ENCODE results near the gene LHX6. TPM values are rescaled to one million over a fixed set of nuclear protein-coding genes. Genes with fewer than 3 reads are reported as not detected.

LHX6 gene
- polyA plus RNA-seq, 4 donors: 0.27 to 7.7 (median 0.78) TPM

GRCh38 chr9:122220673-122221182 is 8.0 kb downstream of the LHX6 start:
- Histone ChIP-seq H3K27me3 (ENCODE audit: control insufficient read depth in 3 of 3, insufficient read depth in 3 of 3, low read length in 3 of 3) (peaks cover 3 to 100% (median 57%) of the 10 kb centered on the region in 3 donors), H3K4me3 (ENCODE audit: low read depth in 1 of 3, low read length in 3 of 3) (no peak overlapping the region), H3K9me3 (ENCODE audit: control insufficient read depth in 2 of 2, insufficient read depth in 1 of 2, low read depth in 1 of 2, low read length in 1 of 2) (no peaks in the 10 kb centered on the region), H3K36me3 (ENCODE audit: control insufficient read depth in 3 of 3, insufficient read depth in 2 of 3, low read depth in 1 of 3, low read length in 3 of 3) (no peaks in the 10 kb centered on the region), H3K27ac (ENCODE audit: low read depth in 1 of 3, low read length in 2 of 3) (no peak overlapping the region), H3K4me1 (ENCODE audit: control insufficient read depth in 3 of 3, insufficient read depth in 2 of 3, low read depth in 1 of 3, low read length in 2 of 3) (peaks cover 0 to 23% (median 2%) of the 10 kb centered on the region in 3 donors)
- DNase-seq (no peak), FAIRE-seq (no peak)
- 19 to 29% (median 27%) methylated on average over 18 of the region's 18 CpGs for WGBS, 3 donors

GRCh38 chr9:122219856-122220672 is 8.7 kb downstream of the LHX6 start:
- peaks cover 3 to 99% (median 50%) of the 10 kb centered on the region in 3 donors for H3K27me3 ChIP-seq (ENCODE audit: control insufficient read depth in 3 of 3, insufficient read depth in 3 of 3, low read length in 3 of 3)
- no peak overlapping the region for H3K4me3 ChIP-seq (ENCODE audit: low read depth in 1 of 3, low read length in 3 of 3)
- peak in 1 of 2 donors; percentile 55 for DNase-seq

GRCh38 chr9:122218935-122219855 is 9.6 kb downstream of the LHX6 start:
- FAIRE-seq (no peak), DNase-seq (peak in 1 of 2 donors; percentile 51)
- Histone ChIP-seq H3K4me1 (ENCODE audit: control insufficient read depth in 3 of 3, insufficient read depth in 2 of 3, low read depth in 1 of 3, low read length in 2 of 3) (peaks cover 0 to 23% (median 2%) of the 10 kb centered on the region in 3 donors), H3K36me3 (ENCODE audit: control insufficient read depth in 3 of 3, insufficient read depth in 2 of 3, low read depth in 1 of 3, low read length in 3 of 3) (no peaks in the 10 kb centered on the region), H3K27ac (ENCODE audit: low read depth in 1 of 3, low read length in 2 of 3) (no peak overlapping the region), H3K9me3 (ENCODE audit: control insufficient read depth in 2 of 2, insufficient read depth in 1 of 2, low read depth in 1 of 2, low read length in 1 of 2) (no peaks in the 10 kb centered on the region), H3K27me3 (ENCODE audit: control insufficient read depth in 3 of 3, insufficient read depth in 3 of 3, low read length in 3 of 3) (peaks cover 3 to 96% (median 47%) of the 10 kb centered on the region in 3 donors), H3K4me3 (ENCODE audit: low read depth in 1 of 3, low read length in 3 of 3) (no peak overlapping the region)
- whole genome bisulfite sequencing, 3 donors: 3 to 5% (median 4%) methylated on average over 59 of the region's 59 CpGs

More at GRCh38 chr9:122219856-122220672, 8.7 kb downstream of the LHX6 start:
- no peaks in the 10 kb centered on the region for H3K9me3 ChIP-seq (ENCODE audit: control insufficient read depth in 2 of 2, insufficient read depth in 1 of 2, low read depth in 1 of 2, low read length in 1 of 2)
- no peaks in the 10 kb centered on the region for H3K36me3 ChIP-seq (ENCODE audit: control insufficient read depth in 3 of 3, insufficient read depth in 2 of 3, low read depth in 1 of 3, low read length in 3 of 3)
- WGBS, 3 donors: 7 to 13% (median 13%) methylated on average over 57 of the region's 57 CpGs
- H3K4me1 ChIP-seq (ENCODE audit: control insufficient read depth in 3 of 3, insufficient read depth in 2 of 3, low read depth in 1 of 3, low read length in 2 of 3): peaks cover 0 to 23% (median 2%) of the 10 kb centered on the region in 3 donors
- no peak overlapping the region for H3K27ac ChIP-seq (ENCODE audit: low read depth in 1 of 3, low read length in 2 of 3)
- no peak for FAIRE-seq

GRCh38 chr9:122218071-122218934 is 10.5 kb downstream of the LHX6 start:
- no peak overlapping the region for H3K4me3 ChIP-seq (ENCODE audit: low read depth in 1 of 3, low read length in 3 of 3)

GRCh38 chr9:122217640-122218039 is 11.1 kb downstream of the LHX6 start:
- FAIRE-seq (no peak), DNase-seq (no peak)
- H3K36me3 ChIP-seq (ENCODE audit: control insufficient read depth in 3 of 3, insufficient read depth in 2 of 3, low read depth in 1 of 3, low read length in 3 of 3): no peaks in the 10 kb centered on the region
- peaks cover 4 to 27% (median 5%) of the 10 kb centered on the region in 3 donors for H3K4me1 ChIP-seq (ENCODE audit: control insufficient read depth in 3 of 3, insufficient read depth in 2 of 3, low read depth in 1 of 3, low read length in 2 of 3)
- 29 to 39% (median 38%) methylated on average over 4 of the region's 4 CpGs for WGBS, 3 donors
- no peak overlapping the region for H3K27ac ChIP-seq (ENCODE audit: low read depth in 1 of 3, low read length in 2 of 3)
- no peaks in the 10 kb centered on the region for H3K9me3 ChIP-seq (ENCODE audit: control insufficient read depth in 2 of 2, insufficient read depth in 1 of 2, low read depth in 1 of 2, low read length in 1 of 2)
- no peak overlapping the region for H3K4me3 ChIP-seq (ENCODE audit: low read depth in 1 of 3, low read length in 3 of 3)
- peaks cover 3 to 93% (median 51%) of the 10 kb centered on the region in 3 donors for H3K27me3 ChIP-seq (ENCODE audit: control insufficient read depth in 3 of 3, insufficient read depth in 3 of 3, low read length in 3 of 3)

More at GRCh38 chr9:122218071-122218934, 10.5 kb downstream of the LHX6 start:
- no peaks in the 10 kb centered on the region for H3K36me3 ChIP-seq (ENCODE audit: control insufficient read depth in 3 of 3, insufficient read depth in 2 of 3, low read depth in 1 of 3, low read length in 3 of 3)
- H3K4me1 ChIP-seq (ENCODE audit: control insufficient read depth in 3 of 3, insufficient read depth in 2 of 3, low read depth in 1 of 3, low read length in 2 of 3): peaks cover 4 to 25% (median 5%) of the 10 kb centered on the region in 3 donors
- H3K27ac ChIP-seq (ENCODE audit: low read depth in 1 of 3, low read length in 2 of 3): no peak overlapping the region
- no peak for FAIRE-seq
- DNase-seq: no peak
- no peaks in the 10 kb centered on the region for H3K9me3 ChIP-seq (ENCODE audit: control insufficient read depth in 2 of 2, insufficient read depth in 1 of 2, low read depth in 1 of 2, low read length in 1 of 2)
- 31 to 37% (median 36%) methylated on average over 11 of the region's 11 CpGs for WGBS, 3 donors
- peaks cover 3 to 93% (median 50%) of the 10 kb centered on the region in 3 donors for H3K27me3 ChIP-seq (ENCODE audit: control insufficient read depth in 3 of 3, insufficient read depth in 3 of 3, low read length in 3 of 3)

GRCh38 chr9:122216798-122217418 is 11.8 kb downstream of the LHX6 start:
- 22 to 46% (median 42%) methylated on average over 29 to 35 of the region's 35 CpGs for WGBS, 3 donors
- FAIRE-seq (no peak), DNase-seq (peak; percentile 44 to 59)
- H3K27ac ChIP-seq (ENCODE audit: low read depth in 1 of 3, low read length in 2 of 3): no peak overlapping the region
- H3K4me3 ChIP-seq (ENCODE audit: low read depth in 1 of 3, low read length in 3 of 3): peak overlapping the region in 1 of 3 donors; percentile 13
- H3K27me3 ChIP-seq (ENCODE audit: control insufficient read depth in 3 of 3, insufficient read depth in 3 of 3, low read length in 3 of 3): peaks cover 7 to 93% (median 46%) of the 10 kb centered on the region in 3 donors
- no peaks in the 10 kb centered on the region for H3K36me3 ChIP-seq (ENCODE audit: control insufficient read depth in 3 of 3, insufficient read depth in 2 of 3, low read depth in 1 of 3, low read length in 3 of 3)
- H3K4me1 ChIP-seq (ENCODE audit: control insufficient read depth in 3 of 3, insufficient read depth in 2 of 3, low read depth in 1 of 3, low read length in 2 of 3): peaks cover 4 to 27% (median 5%) of the 10 kb centered on the region in 3 donors
- no peaks in the 10 kb centered on the region for H3K9me3 ChIP-seq (ENCODE audit: control insufficient read depth in 2 of 2, insufficient read depth in 1 of 2, low read depth in 1 of 2, low read length in 1 of 2)

GRCh38 chr9:122216138-122216797 is 12.5 kb downstream of the LHX6 start:
- DNase-seq: no peak
- Histone ChIP-seq H3K27ac (ENCODE audit: low read depth in 1 of 3, low read length in 2 of 3) (no peak overlapping the region), H3K36me3 (ENCODE audit: control insufficient read depth in 3 of 3, insufficient read depth in 2 of 3, low read depth in 1 of 3, low read length in 3 of 3) (no peaks in the 10 kb centered on the region), H3K27me3 (ENCODE audit: control insufficient read depth in 3 of 3, insufficient read depth in 3 of 3, low read length in 3 of 3) (peaks cover 4 to 93% (median 40%) of the 10 kb centered on the region in 3 donors), H3K4me3 (ENCODE audit: low read depth in 1 of 3, low read length in 3 of 3) (no peak overlapping the region), H3K4me1 (ENCODE audit: control insufficient read depth in 3 of 3, insufficient read depth in 2 of 3, low read depth in 1 of 3, low read length in 2 of 3) (peaks cover 4 to 24% (median 5%) of the 10 kb centered on the region in 3 donors), H3K9me3 (ENCODE audit: control insufficient read depth in 2 of 2, insufficient read depth in 1 of 2, low read depth in 1 of 2, low read length in 1 of 2) (no peaks in the 10 kb centered on the region)
- WGBS, 3 donors: 66 to 68% (median 68%) methylated on average over 4 of the region's 4 CpGs
- FAIRE-seq: no peak
